Hepatocyte (in vitro differentiated cells): ENCODE results near the gene RTBDN. TPM values are rescaled to one million over a fixed set of nuclear protein-coding genes. Genes with fewer than 3 reads are reported as not detected.
A peak's percentile ranks its signal among the peaks of the same experiment; 100 is the strongest.

Source experiments
- DNase-seq: peaks from one replicate; pipeline ENCODE4 v3.0.0-alpha.2; 2016; ENCODE audit warnings: low spot score
- H2AFZ ChIP-seq: fragments of 200-600 bp; sonication (generic); 2 replicates; pipeline ENCODE4 v1.6.0; 2016; ENCODE audit warnings: antibody characterized with exemption, mild to moderate bottlenecking
- H3K27ac ChIP-seq: fragments of 200-600 bp; sonication (generic); 2 replicates; pipeline ENCODE4 v1.5.1; 2016; ENCODE audit warnings: mild to moderate bottlenecking
- H3K27me3 ChIP-seq: fragments of 200-600 bp; sonication (generic); 2 replicates; pipeline ENCODE4 v1.6.1; 2016
- H3K36me3 ChIP-seq: fragments of 200-600 bp; sonication (generic); replicated peaks from 2 replicates; pipeline ENCODE4 v1.5.1; 2016; ENCODE audit warnings: low read depth; ENCODE audit not compliant: insufficient read depth
- H3K4me1 ChIP-seq: fragments of 200-600 bp; sonication (generic); 2 replicates; pipeline ENCODE4 v1.5.1; 2016; ENCODE audit warnings: mild to moderate bottlenecking, moderate library complexity; ENCODE audit not compliant: insufficient read depth
- H3K4me2 ChIP-seq: fragments of 200-600 bp; sonication (generic); 2 replicates; pipeline ENCODE4 v1.6.0; 2016
- H3K4me3 ChIP-seq: fragments of 200-600 bp; sonication (generic); 2 replicates; pipeline ENCODE4 v1.5.1; 2016; ENCODE audit warnings: mild to moderate bottlenecking
- H3K79me2 ChIP-seq: fragments of 200-600 bp; sonication (generic); 2 replicates; pipeline ENCODE4 v1.6.0; 2017; ENCODE audit warnings: mild to moderate bottlenecking
- H3K9me2 ChIP-seq: fragments of 200-600 bp; sonication (generic); replicated peaks from 2 replicates; pipeline ENCODE4 v1.6.0; 2017; ENCODE audit warnings: mild to moderate bottlenecking; ENCODE audit not compliant: insufficient read depth
- H3K9me3 ChIP-seq: fragments of 200-600 bp; sonication (generic); 2 replicates; pipeline ENCODE4 v1.5.1; 2016; ENCODE audit warnings: low read depth, mild to moderate bottlenecking
- H4K20me1 ChIP-seq: fragments of 200-600 bp; sonication (generic); 2 replicates; pipeline ENCODE4 v1.6.0; 2016; ENCODE audit warnings: mild to moderate bottlenecking; ENCODE audit not compliant: insufficient read depth, poor library complexity, severe bottlenecking
- EZH2 ChIP-seq: fragments of 200-600 bp; sonication (generic); IDR thresholded peaks from 2 replicates; pipeline ENCODE4 v1.6.1; 2016; ENCODE audit warnings: antibody characterized with exemption, mild to moderate bottlenecking, borderline replicate concordance
- EZH2phosphoT487 ChIP-seq: fragments of 200-600 bp; sonication (generic); IDR thresholded peaks from one replicate; pipeline ENCODE4 v1.6.1; 2018; ENCODE audit warnings: antibody characterized with exemption, mild to moderate bottlenecking, low read depth, moderate library complexity; ENCODE audit not compliant: unreplicated experiment, severe bottlenecking
- WGBS: methylation state at CpG from one replicate; pipeline ENCODE4 v1.1.6; 2016; ENCODE audit warnings: low lambda C conversion rate; ENCODE audit errors: missing lambda C conversion rate; 5-methylcytosine and 5-hydroxymethylcytosine counted together
- polyA plus RNA-seq: library from polyadenylated mRNA; unstranded; fragments of >200 nt; fragmentation: Nextera tagmentation; extraction: Ambion mirVana; gene quantifications from 2 replicates; pipeline ENCODE4 v1.2.1, GENCODE V29; 2016
- total RNA-seq: library from RNA; depleted of rRNA; stranded (reverse); fragments of >200 nt; gene quantifications from 2 replicates; pipeline ENCODE4 v1.2.3, GENCODE V29; 2014
- TF ChIP-seq, protein P1 (sequence below): fragments of 200-600 bp; sonication (generic); IDR thresholded peaks from 2 replicates; pipeline ENCODE4 v1.5.1; 2016; ENCODE audit warnings: antibody characterized with exemption, mild to moderate bottlenecking; ENCODE audit not compliant: poor library complexity

RTBDN gene
- total and polyA plus RNA-seq, 2 experiments from 2014 or later = not detected

DNA sequence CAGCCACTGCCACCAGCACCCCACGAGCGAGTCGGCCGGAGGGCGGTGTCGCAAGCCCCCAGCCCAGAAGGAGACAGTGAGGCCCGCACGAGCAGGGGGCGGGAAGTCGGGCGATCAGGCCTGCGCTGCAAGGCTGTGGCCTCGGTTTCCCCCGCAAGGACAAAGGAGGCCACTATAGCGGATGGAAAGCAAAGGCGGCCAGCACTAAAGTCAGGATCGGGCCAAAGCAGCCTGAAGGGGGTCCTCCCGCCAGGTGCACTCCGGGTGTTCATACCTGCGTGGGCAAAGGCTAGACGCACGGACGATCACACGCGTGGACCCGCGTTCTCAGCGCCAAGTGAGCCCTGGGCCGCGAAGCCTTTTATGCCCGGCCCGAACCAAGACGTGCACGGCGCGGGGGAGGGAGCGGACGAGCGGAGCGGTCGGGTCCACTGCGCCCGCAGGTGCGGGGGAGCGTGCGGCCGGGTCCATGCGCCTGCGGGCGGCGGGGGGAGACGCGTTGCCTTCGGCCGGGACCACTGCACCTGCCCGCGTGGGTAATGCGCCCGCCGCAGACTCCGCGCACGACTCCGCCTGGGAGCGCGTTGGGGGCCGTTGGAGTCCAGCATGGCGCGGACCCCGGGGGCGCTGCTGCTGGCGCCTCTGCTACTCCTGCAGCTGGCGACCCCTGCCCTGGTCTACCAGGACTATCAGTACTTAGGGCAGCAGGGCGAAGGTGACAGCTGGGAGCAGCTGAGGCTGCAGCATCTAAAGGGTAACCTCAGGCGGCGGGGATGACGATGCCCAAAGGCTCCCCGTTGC is 32.7 kb downstream of the RTBDN start, which contains the start of the genes PRDX2 and THSD8:
Gene PRDX2, minus strand, starts transcription at position 335 of the 801 bp plus-strand sequence. CDS start 539 bp downstream, outside the sequence.
Gene THSD8, plus strand, starts transcription at position 604 of the 801 bp plus-strand sequence. Its CDS starts 3 bp downstream, at position 607.
- peak within 1 kb of the TSS; percentile 99 for H3K4me2 ChIP-seq
- no peak for TF ChIP-seq EZH2
- TF ChIP-seq, protein P1, sequence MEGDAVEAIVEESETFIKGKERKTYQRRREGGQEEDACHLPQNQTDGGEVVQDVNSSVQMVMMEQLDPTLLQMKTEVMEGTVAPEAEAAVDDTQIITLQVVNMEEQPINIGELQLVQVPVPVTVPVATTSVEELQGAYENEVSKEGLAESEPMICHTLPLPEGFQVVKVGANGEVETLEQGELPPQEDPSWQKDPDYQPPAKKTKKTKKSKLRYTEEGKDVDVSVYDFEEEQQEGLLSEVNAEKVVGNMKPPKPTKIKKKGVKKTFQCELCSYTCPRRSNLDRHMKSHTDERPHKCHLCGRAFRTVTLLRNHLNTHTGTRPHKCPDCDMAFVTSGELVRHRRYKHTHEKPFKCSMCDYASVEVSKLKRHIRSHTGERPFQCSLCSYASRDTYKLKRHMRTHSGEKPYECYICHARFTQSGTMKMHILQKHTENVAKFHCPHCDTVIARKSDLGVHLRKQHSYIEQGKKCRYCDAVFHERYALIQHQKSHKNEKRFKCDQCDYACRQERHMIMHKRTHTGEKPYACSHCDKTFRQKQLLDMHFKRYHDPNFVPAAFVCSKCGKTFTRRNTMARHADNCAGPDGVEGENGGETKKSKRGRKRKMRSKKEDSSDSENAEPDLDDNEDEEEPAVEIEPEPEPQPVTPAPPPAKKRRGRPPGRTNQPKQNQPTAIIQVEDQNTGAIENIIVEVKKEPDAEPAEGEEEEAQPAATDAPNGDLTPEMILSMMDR = no peak
- no peak for TF ChIP-seq EZH2phosphoT487
- no peaks in the 10 kb centered on the region for H3K9me3 ChIP-seq
- no peaks in the 10 kb centered on the region for H3K36me3 ChIP-seq
- H3K4me3 ChIP-seq = peak within 1 kb of the TSS; percentile 98
- peak within 1 kb of the TSS; percentile 91 for H2AFZ ChIP-seq
- WGBS = 1% methylated on average over 74 of the region's 78 CpGs
- peak within 1 kb of the TSS; percentile 88 for H3K27ac ChIP-seq
- H3K79me2 ChIP-seq = peaks cover 24% of the 10 kb centered on the region
- peaks cover 6% of the 10 kb centered on the region for H4K20me1 ChIP-seq
- H3K27me3 ChIP-seq = no peaks in the 10 kb centered on the region
- peak; percentile 92 for DNase-seq
- H3K9me2 ChIP-seq = no peaks in the 10 kb centered on the region
- H3K4me1 ChIP-seq = peaks cover 14% of the 10 kb centered on the region

DNA sequence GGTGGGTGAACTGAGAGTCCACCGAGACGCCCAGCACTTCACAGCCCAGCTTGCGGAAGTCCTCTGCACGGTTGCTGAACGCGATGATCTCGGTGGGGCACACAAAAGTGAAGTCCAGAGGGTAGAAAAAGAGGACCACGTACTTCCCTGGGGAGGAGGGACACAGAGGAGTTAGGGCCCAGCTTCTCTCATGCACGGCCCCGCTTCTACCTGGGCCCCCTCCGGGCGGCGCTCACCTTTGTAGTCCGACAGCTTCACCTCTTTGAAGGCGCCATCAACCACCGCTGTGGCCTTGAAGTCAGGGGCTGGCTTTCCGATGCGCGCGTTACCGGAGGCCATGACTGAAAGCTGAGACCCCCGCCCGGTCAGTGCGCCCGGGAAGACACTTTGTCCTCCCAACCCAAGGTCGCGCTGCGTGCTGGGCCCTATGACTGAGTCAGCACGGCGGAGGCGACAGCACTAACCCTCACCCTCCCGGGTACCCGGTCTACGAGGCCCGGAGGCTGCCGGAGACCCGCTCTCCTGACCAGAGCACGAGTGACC is 33.4 kb downstream of the RTBDN start:
- Histone ChIP-seq H2AFZ (peak overlapping the region; percentile 91), H3K9me2 (no peaks in the 10 kb centered on the region), H3K4me3 (peak overlapping the region; percentile 98), H3K27ac (peak overlapping the region; percentile 88), H3K9me3 (no peaks in the 10 kb centered on the region), H4K20me1 (peaks cover 6% of the 10 kb centered on the region), H3K79me2 (peaks cover 24% of the 10 kb centered on the region), H3K36me3 (no peaks in the 10 kb centered on the region), H3K4me1 (peaks cover 18% of the 10 kb centered on the region), H3K4me2 (peak overlapping the region; percentile 99), H3K27me3 (no peaks in the 10 kb centered on the region)
- WGBS = 2% methylated on average over 33 of the region's 38 CpGs
- TF ChIP-seq EZH2 = no peak
- no peak for TF ChIP-seq EZH2phosphoT487
- TF ChIP-seq, protein P1 = no peak
- peak; percentile 58 for DNase-seq

DNA sequence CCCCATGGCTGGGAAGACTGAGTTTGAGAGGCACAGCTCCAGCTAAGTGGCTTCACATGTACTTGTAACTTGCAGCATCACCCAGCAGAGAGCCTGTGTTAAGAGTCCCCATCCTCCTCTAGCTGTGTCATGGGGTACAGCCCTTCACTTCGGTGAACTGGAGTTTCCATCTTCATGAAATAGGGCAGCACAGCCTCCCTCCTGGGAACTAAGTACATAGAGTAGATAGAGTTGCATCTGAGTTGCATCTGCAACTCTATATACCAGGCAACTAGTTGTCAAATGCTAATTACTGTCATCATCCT is 34.0 kb downstream of the RTBDN start:
- H3K9me2 ChIP-seq = no peaks in the 10 kb centered on the region
- H3K4me1 ChIP-seq = peaks cover 22% of the 10 kb centered on the region
- peak overlapping the region; percentile 98 for H3K4me3 ChIP-seq
- DNase-seq = no peak
- no peaks in the 10 kb centered on the region for H3K36me3 ChIP-seq
- TF ChIP-seq, protein P1 = no peak
- TF ChIP-seq EZH2phosphoT487 (no peak), EZH2 (no peak)
- no peaks in the 10 kb centered on the region for H3K9me3 ChIP-seq
- H4K20me1 ChIP-seq = peaks cover 6% of the 10 kb centered on the region
- H3K27me3 ChIP-seq = no peaks in the 10 kb centered on the region
- peaks cover 24% of the 10 kb centered on the region for H3K79me2 ChIP-seq
- peak overlapping the region; percentile 99 for H3K4me2 ChIP-seq
- H2AFZ ChIP-seq = no peak overlapping the region
- peak overlapping the region; percentile 88 for H3K27ac ChIP-seq
- WGBS = 81% methylated on average over 1 of the region's 1 CpG
